Endothelial cell (in vitro differentiated cells): ENCODE results near the gene ANKH. TPM values are rescaled to one million over a fixed set of nuclear protein-coding genes. Genes with fewer than 3 reads are reported as not detected.

Source experiments
- DNase-seq: peaks from one replicate; pipeline ENCODE4 v3.0.0; 2021; ENCODE audit warnings: low spot score
- H3K27ac Mint-ChIP-seq: one replicate; pipeline ENCODE4 v1.8.0; 2021; ENCODE audit warnings: mixed read lengths, inconsistent platforms; ENCODE audit not compliant: unreplicated experiment
- H3K27me3 Mint-ChIP-seq: one replicate; pipeline ENCODE4 v1.8.0; 2021; ENCODE audit warnings: mild to moderate bottlenecking, moderate library complexity, mixed read lengths, inconsistent platforms; ENCODE audit not compliant: unreplicated experiment
- H3K36me3 Mint-ChIP-seq: one replicate; pipeline ENCODE4 v1.8.0; 2021; ENCODE audit warnings: mild to moderate bottlenecking, low read depth, mixed read lengths, inconsistent platforms; ENCODE audit not compliant: unreplicated experiment
- H3K4me1 Mint-ChIP-seq: one replicate; pipeline ENCODE4 v1.8.0; 2021; ENCODE audit warnings: mild to moderate bottlenecking, mixed read lengths, inconsistent platforms; ENCODE audit not compliant: unreplicated experiment
- H3K4me3 Mint-ChIP-seq: one replicate; pipeline ENCODE4 v1.8.0; 2021; ENCODE audit warnings: mild to moderate bottlenecking, mixed read lengths, inconsistent platforms; ENCODE audit not compliant: unreplicated experiment
- H3K9me3 Mint-ChIP-seq: one replicate; pipeline ENCODE4 v1.8.0; 2021; ENCODE audit warnings: mixed read lengths, inconsistent platforms; ENCODE audit not compliant: unreplicated experiment
- CTCF ChIP-seq: fragments of 200-600 bp; sonication (generic); IDR thresholded peaks from one replicate; pipeline ENCODE4 v1.5.0; 2021; ENCODE audit warnings: antibody characterized with exemption; ENCODE audit not compliant: unreplicated experiment
- total RNA-seq: library from RNA; stranded (reverse); fragmentation: NEBNext Ultra II Directional; extraction: Animal tissue kit (Norgen Biotek cat#: 25700); gene quantifications from one replicate; pipeline ENCODE4 v1.2.1, GENCODE V29; 2021; ENCODE audit not compliant: unreplicated experiment

ANKH gene
- total RNA-seq, 1 donor from 2014 or later: 61.8 TPM

- no peak for TF ChIP-seq CTCF
- no peak for DNase-seq
- peak overlapping the region; percentile 31 for H3K27ac Mint-ChIP-seq
- H3K36me3 Mint-ChIP-seq: peaks cover 38% of the 10 kb centered on the region
- no peaks in the 10 kb centered on the region for H3K4me1 Mint-ChIP-seq
- H3K4me3 Mint-ChIP-seq: no peak overlapping the region
- peaks cover 7% of the 10 kb centered on the region for H3K27me3 Mint-ChIP-seq
- H3K9me3 Mint-ChIP-seq: no peaks in the 10 kb centered on the region
These were observed 169.2 kb downstream of the ANKH start for GRCh38 chr5:14702238-14702839.

DNA sequence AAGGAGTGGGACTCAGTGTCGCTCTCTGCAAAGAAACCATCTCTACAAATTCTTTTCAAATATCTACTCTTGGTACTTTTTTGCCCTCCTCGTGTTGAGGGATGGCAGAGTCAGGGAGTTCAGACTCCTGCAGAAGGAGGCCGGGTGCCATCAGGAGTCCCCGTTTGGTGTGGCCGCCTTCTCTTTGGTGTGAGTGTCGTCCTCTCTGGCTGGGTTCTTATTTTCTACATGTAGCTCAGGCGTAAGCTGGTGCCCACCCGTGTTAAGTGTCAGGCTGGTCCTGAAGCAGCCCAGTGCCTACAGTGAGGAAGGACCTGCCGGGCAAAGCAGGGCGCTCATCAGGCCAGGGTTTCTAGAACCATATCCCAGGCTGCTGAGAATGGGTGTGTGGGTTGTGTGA is 170.0 kb downstream of the ANKH start:
- Mint-ChIP-seq H3K27ac (peak overlapping the region; percentile 31), H3K36me3 (peaks cover 34% of the 10 kb centered on the region), H3K4me1 (no peaks in the 10 kb centered on the region), H3K4me3 (peak overlapping the region; percentile 14), H3K9me3 (no peaks in the 10 kb centered on the region), H3K27me3 (peaks cover 7% of the 10 kb centered on the region)
- no peak for TF ChIP-seq CTCF
- DNase-seq: no peak

- TF ChIP-seq CTCF: no peak
- H3K36me3 Mint-ChIP-seq: peaks cover 31% of the 10 kb centered on the region
These were observed 170.8 kb downstream of the ANKH start for GRCh38 chr5:14700478-14701436.

DNA sequence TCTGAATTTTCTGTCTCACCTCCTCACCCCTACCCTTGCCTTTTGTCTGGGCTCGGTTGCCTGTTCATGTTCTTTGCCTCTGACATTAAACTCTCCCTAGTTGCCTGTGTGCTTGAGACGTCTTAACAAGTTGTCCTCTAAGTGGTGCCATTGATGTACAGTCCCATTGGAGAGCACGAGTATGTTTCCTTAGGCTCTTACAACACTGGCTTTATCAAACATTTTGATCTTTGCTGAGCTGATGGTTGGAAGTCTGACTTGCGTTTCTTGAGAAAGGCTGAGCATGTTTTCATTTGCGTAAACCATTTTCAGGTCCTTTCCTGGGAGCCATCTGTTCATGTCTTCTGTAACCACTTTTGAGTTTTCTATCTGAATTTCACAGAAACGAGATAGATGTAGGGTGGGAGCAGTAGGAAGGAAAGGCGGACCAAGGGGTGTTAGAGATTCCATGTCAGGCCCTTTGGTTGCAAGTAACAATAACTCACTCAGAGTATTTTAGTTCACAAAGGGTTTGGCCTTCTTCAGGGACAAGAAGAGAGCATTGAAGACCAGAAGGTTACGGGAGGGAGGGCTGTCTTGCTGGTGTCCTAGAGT is 171.7 kb downstream of the ANKH start:
- peak overlapping the region; percentile 5 for H3K4me3 Mint-ChIP-seq
- peaks cover 30% of the 10 kb centered on the region for H3K36me3 Mint-ChIP-seq
- no peaks in the 10 kb centered on the region for H3K9me3 Mint-ChIP-seq
- no peak for DNase-seq
- H3K27ac Mint-ChIP-seq: no peak overlapping the region
- TF ChIP-seq CTCF: no peak
- peaks cover 7% of the 10 kb centered on the region for H3K27me3 Mint-ChIP-seq
- H3K4me1 Mint-ChIP-seq: no peaks in the 10 kb centered on the region

More at GRCh38 chr5:14700478-14701436, 170.8 kb downstream of the ANKH start:
- H3K9me3 Mint-ChIP-seq: no peaks in the 10 kb centered on the region
- H3K27ac Mint-ChIP-seq: no peak overlapping the region
- DNase-seq: no peak
- H3K4me1 Mint-ChIP-seq: no peaks in the 10 kb centered on the region
- no peak overlapping the region for H3K4me3 Mint-ChIP-seq
- peaks cover 7% of the 10 kb centered on the region for H3K27me3 Mint-ChIP-seq
